VCaP (cell line): ENCODE data around the gene CEP164.

Source experiments
- H3K27ac ChIP-seq: fragments of 450-650 bp; 2 replicates; pipeline ENCODE4 v1.5.1; 2017
- CTCF ChIP-seq: fragments of 450-650 bp; conservative IDR thresholded peaks from 2 replicates; pipeline ENCODE4 v1.5.1; 2017; ENCODE audit warnings: mild to moderate bottlenecking, moderate library complexity

CEP164 gene

GRCh38 chr11:117327567-117328374 lies at the start of gene CEP164:
CEP164 (plus strand) TSS chr11:117327854; CDS start chr11:117338587, 10,733 bp downstream.
- H3K27ac ChIP-seq, result peak within 1 kb of the TSS; percentile 84
- no peak for TF ChIP-seq CTCF

- no peak for TF ChIP-seq CTCF
- H3K27ac ChIP-seq, result peak overlapping the region; percentile 55; the same call in 1 of the 2 replicates
Observed at GRCh38 chr11:117278347-117278746, 49.3 kb upstream of the CEP164 start.

- H3K27ac ChIP-seq, result peak overlapping the region; percentile 55
- no peak for TF ChIP-seq CTCF
Observed at GRCh38 chr11:117279711-117280376, 47.8 kb upstream of the CEP164 start.

DNA sequence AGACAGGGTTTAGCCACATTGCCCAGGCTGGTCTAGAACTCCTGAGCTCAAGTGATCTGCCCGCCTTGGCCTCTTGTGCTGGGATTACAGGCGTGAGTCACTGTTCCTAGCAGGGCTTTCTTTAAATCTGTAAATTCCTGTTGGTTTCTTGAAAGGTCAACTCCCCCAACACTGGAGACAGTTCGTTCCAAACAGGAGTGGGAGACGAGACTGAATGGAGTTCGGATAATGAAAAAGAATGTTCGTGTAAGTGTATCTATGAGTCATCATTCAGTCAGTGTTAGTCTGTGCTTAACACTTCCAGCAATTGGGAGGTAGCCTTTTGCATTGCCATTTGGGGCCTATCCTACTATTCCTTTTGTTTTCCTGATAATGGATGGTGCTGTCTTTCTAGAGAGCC lies 46.5 kb upstream of the CEP164 start:
- no peak overlapping the region for H3K27ac ChIP-seq
- no peak for TF ChIP-seq CTCF

DNA sequence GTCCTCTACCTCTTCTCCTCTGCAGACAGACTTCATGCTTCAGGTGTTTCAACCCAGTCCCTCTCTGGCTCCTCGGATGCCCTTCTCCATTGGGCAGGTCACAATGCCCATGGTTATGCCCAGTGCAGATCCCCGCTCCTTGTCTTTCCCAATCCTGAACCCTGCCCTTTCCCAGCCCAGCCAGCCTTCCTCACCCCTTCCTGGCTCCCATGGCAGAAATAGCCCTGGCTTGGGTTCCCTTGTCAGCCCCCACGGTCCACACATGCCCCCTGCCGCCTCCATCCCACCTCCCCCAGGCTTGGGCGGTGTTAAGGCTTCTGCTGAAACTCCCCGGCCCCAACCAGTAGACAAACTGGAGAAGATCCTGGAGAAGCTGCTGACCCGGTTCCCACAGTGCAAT lies 45.8 kb upstream of the CEP164 start:
- H3K27ac ChIP-seq, result no peak overlapping the region
- no peak for TF ChIP-seq CTCF

DNA sequence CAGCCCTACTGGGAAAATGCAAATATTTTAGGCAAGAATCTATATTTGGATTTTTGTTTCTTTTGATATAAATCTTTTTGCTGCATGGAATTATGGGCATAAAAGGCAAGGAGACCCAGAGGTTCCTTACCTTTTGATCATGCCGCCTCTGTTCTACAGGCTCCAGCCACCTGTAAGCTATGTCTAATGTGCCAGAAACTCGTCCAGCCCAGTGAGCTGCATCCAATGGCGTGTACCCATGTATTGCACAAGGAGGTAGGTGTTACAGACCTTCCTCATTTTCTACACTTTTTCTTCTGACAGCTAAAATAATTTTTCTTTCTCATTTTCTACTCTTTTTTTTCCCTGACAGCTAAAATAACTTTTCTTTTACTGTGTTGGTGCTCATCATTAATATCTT lies 44.7 kb upstream of the CEP164 start:
- TF ChIP-seq CTCF, result no peak
- no peak overlapping the region for H3K27ac ChIP-seq

DNA sequence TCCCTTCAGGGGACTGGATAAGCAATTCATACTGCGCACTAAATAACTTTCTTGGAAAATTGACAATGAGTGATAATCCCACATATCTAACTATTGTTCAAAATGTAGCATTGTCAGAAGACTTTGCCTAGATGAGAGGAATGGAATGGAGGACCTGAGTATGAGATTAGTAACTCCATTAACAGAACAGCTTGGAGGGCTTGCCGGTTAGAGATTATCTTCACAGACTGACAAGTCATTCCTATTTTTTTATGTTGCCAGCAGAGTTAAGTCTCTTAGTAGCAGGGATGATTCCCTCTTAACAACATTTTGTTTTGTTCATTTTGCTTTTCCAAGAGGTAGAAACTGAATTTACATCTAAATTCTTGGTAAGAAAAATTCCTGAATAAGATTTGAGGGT lies 43.6 kb upstream of the CEP164 start:
- H3K27ac ChIP-seq, result no peak overlapping the region
- no peak for TF ChIP-seq CTCF
